ENCODE measurements around the gene BANP.
"Not testable (repeated sequence)": the region's sequence is repeated elsewhere in the genome, so short reads cannot be mapped to it uniquely, and the experiment has no call there.

DNA sequence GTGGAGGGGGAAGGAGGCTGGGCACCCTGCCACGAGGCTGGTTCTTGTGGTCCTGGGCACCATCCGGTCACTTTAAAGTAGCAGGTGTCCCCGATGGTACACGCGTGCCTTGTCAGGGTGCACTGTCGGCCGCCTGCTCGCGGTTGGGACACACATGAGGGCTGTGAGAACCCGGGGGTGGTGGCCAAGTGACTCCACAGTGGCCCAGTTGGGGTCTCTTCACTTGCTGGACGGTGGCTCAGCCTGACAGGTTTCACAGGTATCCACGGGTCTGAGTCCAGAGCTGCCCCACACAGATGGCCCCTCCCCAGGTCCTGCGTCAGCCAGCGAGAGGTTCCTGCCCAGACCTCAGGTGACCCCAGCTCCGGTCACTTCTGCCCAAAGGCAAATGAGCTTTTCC lies 137.8 kb downstream of the BANP start:
- not testable (repeated sequence) for TF ChIP-seq POU2F2 (IDR thresholded peaks at IDR 0.05; ENCODE audit: low read depth, low read length); POLR2A (IDR thresholded peaks at IDR 0.05; ENCODE audit: low read depth, low read length); POLR2AphosphoS5 (IDR thresholded peaks at IDR 0.05; ENCODE audit: low read depth, low read length); TAF1 (IDR thresholded peaks at IDR 0.05; ENCODE audit: low read depth, low read length); SPI1 (IDR thresholded peaks at IDR 0.05; ENCODE audit: low read depth, low read length); PAX5 (IDR thresholded peaks at IDR 0.05; ENCODE audit: insufficient read depth, low read length, severe bottlenecking)
